HG02885 (cell line): ENCODE measurements around the gene ZNF322.
"Not testable (repeated sequence)": the region's sequence is repeated elsewhere in the genome, so short reads cannot be mapped to it uniquely, and the experiment has no call there.

Experiments
- ATAC-seq: cut with Tn5 transposase; IDR thresholded peaks from one replicate; pipeline ENCODE4 v1.9.1; 2021; ENCODE audit warnings: mild to moderate bottlenecking; ENCODE audit not compliant: unreplicated experiment, poor library complexity

The ZNF322 gene

GRCh38 chr6:26659042-26659999 lies at the start of gene ZNF322:
ZNF322 (minus strand) TSS chr6:26659746; CDS start chr6:26638553, 21,193 bp downstream.
- ATAC-seq = peak; percentile 99

GRCh38 chr6:26705780-26706179 lies 46.2 kb upstream of the ZNF322 start:
- not testable (repeated sequence) for ATAC-seq

- ATAC-seq = not testable (repeated sequence)
Measured at GRCh38 chr6:26705352-26705751, 45.8 kb upstream of the ZNF322 start.

- ATAC-seq = not testable (repeated sequence)
Measured at GRCh38 chr6:26701023-26701747, 41.6 kb upstream of the ZNF322 start.

GRCh38 chr6:26697496-26697895 lies 38.0 kb upstream of the ZNF322 start:
- not testable (repeated sequence) for ATAC-seq

- ATAC-seq = not testable (repeated sequence)
Measured at GRCh38 chr6:26689324-26689947, 29.9 kb upstream of the ZNF322 start.

GRCh38 chr6:26682435-26683042 lies 23.0 kb upstream of the ZNF322 start:
- ATAC-seq = not testable (repeated sequence)

GRCh38 chr6:26673287-26673686 lies 13.7 kb upstream of the ZNF322 start:
- ATAC-seq = not testable (repeated sequence)

- not testable (repeated sequence) for ATAC-seq
Measured at GRCh38 chr6:26670558-26670957, 11.0 kb upstream of the ZNF322 start.

- not testable (repeated sequence) for ATAC-seq
Measured at GRCh38 chr6:26670003-26670402, 10.5 kb upstream of the ZNF322 start.

GRCh38 chr6:26660000-26660361 lies 435 bp upstream of the ZNF322 start:
- peak; percentile 20 for ATAC-seq

GRCh38 chr6:26657256-26657655 lies 2.3 kb downstream of the ZNF322 start:
- no peak for ATAC-seq

- no peak for ATAC-seq
Measured at GRCh38 chr6:26653007-26653406, 6.5 kb downstream of the ZNF322 start.

GRCh38 chr6:26651133-26651781 lies 8.3 kb downstream of the ZNF322 start:
- no peak for ATAC-seq

GRCh38 chr6:26646074-26646473 lies 13.5 kb downstream of the ZNF322 start:
- no peak for ATAC-seq

- ATAC-seq = no peak
Measured at GRCh38 chr6:26640806-26641205, 18.7 kb downstream of the ZNF322 start.

- ATAC-seq = no peak
Measured at GRCh38 chr6:26629359-26629758, 30.2 kb downstream of the ZNF322 start.

- no peak for ATAC-seq
Measured at GRCh38 chr6:26627843-26628242, 31.7 kb downstream of the ZNF322 start.

GRCh38 chr6:26624557-26624956 lies 35.0 kb downstream of the ZNF322 start:
- ATAC-seq = no peak

- no peak for ATAC-seq
Measured at GRCh38 chr6:26623339-26623859, 36.1 kb downstream of the ZNF322 start.
